HCT116 (cell line): ENCODE results near the gene STARD3NL. TPM values are rescaled to one million over a fixed set of nuclear protein-coding genes. Genes with fewer than 3 reads are reported as not detected.

Experiments used
- ATAC-seq: fragments of 200-7000 bp; cut with Tn5 transposase; 2 replicates; pipeline ENCODE4 v1.9.1; 2020; ENCODE audit warnings: mild to moderate bottlenecking, moderate library complexity
- BruUV-seq: library from RNA; stranded (reverse); fragments of 400-500 nt; replicated peaks from 2 replicates; lab custom pipeline; 2021; lab: Mats Ljungman, UMichigan
- CTCF ChIA-PET: fragments of 300-600 bp; sonication (Branson Sonifier 250); formaldehyde crosslinking; loops from one replicate; lab custom pipeline; 2021; ENCODE audit warnings: antibody characterized with exemption; lab: Charles Lee
- POLR2A ChIA-PET: fragments of 300-600, 350-600 bp; sonication (Branson Sonifier 250); formaldehyde crosslinking; loops from one replicate; lab custom pipeline; 2021; ENCODE audit warnings: antibody characterized with exemption; lab: Charles Lee
- RAD21 ChIA-PET, 2 experiments: fragments of 300-600 bp; sonication (Branson Sonifier 250); formaldehyde crosslinking; loops; one replicate each; lab custom pipeline; 2023; ENCODE audit warnings: low total read pairs in 2 of 2; ENCODE audit not compliant: uncharacterized antibody in 2 of 2, unreplicated experiment in 2 of 2, low non-redundant PET in 1 of 2; lab: Charles Lee
- DNase-seq: peaks from one replicate; pipeline ENCODE4 v3.0.0-alpha.2; 2010; ENCODE audit warnings: low read depth, low spot score
- H2AFZ ChIP-seq: fragments of 200-600 bp; shearing (Covaris generic), sonication (generic); 2 replicates; pipeline ENCODE4 v1.6.1; 2017; ENCODE audit warnings: low read depth, mixed run types, mixed read lengths, antibody characterized with exemption, low read length; ENCODE audit not compliant: poor library complexity, severe bottlenecking
- H3K27ac ChIP-seq: 2 replicates; pipeline ENCODE4 v1.5.1; 2012; ENCODE audit warnings: low read depth, low read length
- H3K27me3 ChIP-seq: fragments of 200-600 bp; sonication (generic); 2 replicates; pipeline ENCODE4 v1.6.1; 2016; ENCODE audit warnings: mixed run types, low read length, mixed read lengths; ENCODE audit not compliant: insufficient read depth
- H3K36me3 ChIP-seq, 2 experiments: fragments of 200-500 bp in 1 of 2; fragments of 200-600 bp in 1 of 2; sonication (Bioruptor generic) in 1 of 2; sonication (generic) in 1 of 2; 2 replicates each; pipeline versions ENCODE4 v1.5.1 to v1.6.1; 2014 to 2016; ENCODE audit warnings: low read length in 2 of 2, inconsistent platforms in 1 of 2, mixed read lengths in 1 of 2, mixed run types in 1 of 2; ENCODE audit not compliant: insufficient read depth in 2 of 2, control insufficient read depth in 1 of 2
- H3K4me1 ChIP-seq, 2 experiments: fragments of 200-600 bp in 1 of 2; sonication (generic) in 1 of 2; 2 replicates each; pipeline versions ENCODE4 v1.5.1 to v1.6.1; 2012 to 2017; ENCODE audit warnings: low read length in 2 of 2, inconsistent platforms in 1 of 2, mild to moderate bottlenecking in 1 of 2, mixed read lengths in 1 of 2, mixed run types in 1 of 2, moderate library complexity in 1 of 2; ENCODE audit not compliant: insufficient read depth in 2 of 2, control insufficient read depth in 1 of 2
- H3K4me2 ChIP-seq: fragments of 200-600 bp; sonication (generic); 2 replicates; pipeline ENCODE4 v1.6.1; 2017; ENCODE audit warnings: mixed run types, low read length, mixed read lengths
- H3K4me3 ChIP-seq, 2 experiments: fragments of 200-600 bp in 1 of 2; sonication (generic) in 1 of 2; replicated peaks in 1 of 2; 2 replicates each; pipeline ENCODE4 v1.5.1; 2011 to 2016; ENCODE audit warnings: low read length in 2 of 2, control low read depth in 1 of 2, low read depth in 1 of 2, mild to moderate bottlenecking in 1 of 2, mixed read lengths in 1 of 2, mixed run types in 1 of 2
- H3K79me2 ChIP-seq: fragments of 200-600 bp; sonication (generic); 2 replicates; pipeline ENCODE4 v1.6.1; 2017; ENCODE audit warnings: mild to moderate bottlenecking, mixed run types, low read length, moderate library complexity, mixed read lengths; ENCODE audit not compliant: insufficient read depth
- H3K9ac ChIP-seq: fragments of 200-600 bp; sonication (generic); 2 replicates; pipeline ENCODE4 v1.6.1; 2016; ENCODE audit warnings: low read length, mixed read lengths
- H3K9me2 ChIP-seq: fragments of 200-600 bp; sonication (generic), shearing (Covaris generic); 2 replicates; pipeline ENCODE4 v1.6.1; 2017; ENCODE audit warnings: mixed run types, mild to moderate bottlenecking, moderate library complexity; ENCODE audit not compliant: insufficient read depth
- H3K9me3 ChIP-seq, 2 experiments: fragments of 200-500 bp in 1 of 2; fragments of 200-600 bp in 1 of 2; sonication (Bioruptor generic) in 1 of 2; sonication (generic) in 1 of 2; 2 replicates each; pipeline ENCODE4 v1.6.1; 2014 to 2017; ENCODE audit warnings: low read length in 2 of 2, mixed read lengths in 2 of 2, inconsistent platforms in 1 of 2, low read depth in 1 of 2, mild to moderate bottlenecking in 1 of 2, mixed run types in 1 of 2, moderate library complexity in 1 of 2; ENCODE audit not compliant: control insufficient read depth in 1 of 2, insufficient read depth in 1 of 2
- H4K20me1 ChIP-seq: fragments of 200-600 bp; sonication (generic), shearing (Covaris generic); 2 replicates; pipeline ENCODE4 v1.6.1; 2017; ENCODE audit warnings: mixed run types, mild to moderate bottlenecking, moderate library complexity; ENCODE audit not compliant: insufficient read depth
- ATF3 ChIP-seq: IDR thresholded peaks from 2 replicates; pipeline ENCODE4 v1.6.1; 2012
- CBX3 ChIP-seq: IDR thresholded peaks from 2 replicates; pipeline ENCODE4 v1.6.1; 2012; ENCODE audit warnings: low read depth
- CEBPB ChIP-seq: IDR thresholded peaks from 2 replicates; pipeline ENCODE4 v1.6.1; 2012; ENCODE audit warnings: low read depth
- ELF1 ChIP-seq: IDR thresholded peaks from 2 replicates; pipeline ENCODE4 v1.6.1; 2012; ENCODE audit warnings: low read depth, borderline replicate concordance
- EZH2 ChIP-seq: fragments of 200-600 bp; sonication (generic); IDR thresholded peaks from 2 replicates; pipeline ENCODE4 v1.6.1; 2017; ENCODE audit warnings: antibody characterized with exemption, mixed run types
- EZH2phosphoT487 ChIP-seq: fragments of 200-600 bp; IDR thresholded peaks from 2 replicates; pipeline ENCODE4 v1.6.1; 2018; ENCODE audit warnings: antibody characterized with exemption, borderline replicate concordance
- FOSL1 ChIP-seq: IDR thresholded peaks from 2 replicates; pipeline ENCODE4 v1.6.1; 2012; ENCODE audit warnings: low read depth
- JUND ChIP-seq: IDR thresholded peaks from 2 replicates; pipeline ENCODE4 v1.6.1; 2012
- POLR2A ChIP-seq: IDR thresholded peaks from 2 replicates; pipeline ENCODE4 v1.7.0; 2011; ENCODE audit warnings: borderline replicate concordance; ENCODE audit not compliant: insufficient read depth, insufficient read length; ENCODE audit errors: extremely low read depth
- SIN3A ChIP-seq: IDR thresholded peaks from 2 replicates; pipeline ENCODE4 v1.6.1; 2012; ENCODE audit warnings: low read depth
- SP1 ChIP-seq: IDR thresholded peaks from 2 replicates; pipeline ENCODE4 v1.6.1; 2012; ENCODE audit warnings: low read depth
- ZNF274 ChIP-seq: fragments of 200-500 bp; sonication (Bioruptor generic); IDR thresholded peaks from 2 replicates; pipeline ENCODE4 v1.6.1; 2014; ENCODE audit warnings: mild to moderate bottlenecking, low read depth, low read length, inconsistent platforms
- intact Hi-C: fragments of 100-400 bp; cut with micrococcal nuclease; formaldehyde crosslinking; loops from 2 replicates; pipeline ENCODE4 v1.10.0; 2022
- total RNA-seq: library from RNA; stranded (reverse); gene quantifications from one replicate; pipeline ENCODE4 v1.2.1, GENCODE V29; 2021; ENCODE audit not compliant: unreplicated experiment

Gene STARD3NL
- total RNA-seq, 1 experiment from 2014 or later, result 32.0 TPM

- no peaks in the 10 kb centered on the region for H3K36me3 ChIP-seq
- H3K9me3 ChIP-seq, result no peaks in the 10 kb centered on the region
- TF ChIP-seq ATF3 (no peak), JUND (no peak), POLR2A (no peak), CEBPB (no peak), ZNF274 (no peak), EZH2phosphoT487 (no peak), ELF1 (no peak), FOSL1 (no peak), EZH2 (no peak), SIN3A (no peak), SP1 (no peak), CBX3 (no peak)
- TF ChIP-seq, all 23 proteins: peak for 0
- no peaks in the 10 kb centered on the region for H3K4me1 ChIP-seq
- H3K4me2 ChIP-seq, result no peak overlapping the region
- ATAC-seq, result no peak
- no TSS peak for BruUV-seq
- no peaks in the 10 kb centered on the region for H3K9me2 ChIP-seq
- CTCF ChIA-PET, result interaction anchor here (1.0 kb wide), 1 partner anchor 30 kb away, joined by 3 read pairs; no protein-coding TSS in a partner anchor
- no peak overlapping the region for H3K27ac ChIP-seq
- no peaks in the 10 kb centered on the region for H3K27me3 ChIP-seq
- no peak overlapping the region for H3K4me3 ChIP-seq
- no peak overlapping the region for H2AFZ ChIP-seq
- POLR2A ChIA-PET, result no interaction called here
- H3K9ac ChIP-seq, result no peak overlapping the region
- H4K20me1 ChIP-seq, result no peaks in the 10 kb centered on the region
- RAD21 ChIA-PET, result no interaction called here
- no peak for DNase-seq
- intact Hi-C loops, result no loop called here
- H3K79me2 ChIP-seq, result peaks cover 31% of the 10 kb centered on the region
Measured at GRCh38 chr7:38185395-38186307, 7.6 kb downstream of the STARD3NL start.
